NT2/D1 (cell line): ENCODE results near the gene B3GALT5.

Experiments used
- SUZ12 ChIP-seq: IDR thresholded peaks from 2 replicates; pipeline ENCODE4 v1.6.1; 2011; ENCODE audit not compliant: insufficient read length, insufficient read depth; ENCODE audit errors: extremely low read depth
- ZNF274 ChIP-seq: IDR thresholded peaks from 2 replicates; pipeline ENCODE4 v1.6.1; 2011; ENCODE audit warnings: mild to moderate bottlenecking, low read depth, low read length

DNA sequence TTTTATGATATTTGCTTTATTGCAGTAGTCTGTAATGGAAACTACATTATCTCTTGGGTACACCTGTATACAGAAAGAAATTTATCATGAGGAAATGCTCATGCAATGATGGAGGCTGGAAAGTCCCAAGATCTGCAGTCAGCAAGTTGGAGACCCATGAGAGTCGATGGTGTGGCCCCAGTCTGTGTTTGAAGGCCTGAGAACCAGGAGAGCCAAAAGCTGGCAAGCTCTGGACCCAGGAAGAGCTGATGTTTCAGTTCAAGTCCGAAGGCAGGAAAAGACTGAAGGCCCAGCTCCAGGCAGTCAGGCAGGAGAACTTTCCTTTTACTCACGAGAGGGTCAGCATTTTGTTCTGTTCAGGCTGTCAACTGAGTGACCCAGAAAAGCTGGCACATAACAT is 42.2 kb downstream of the B3GALT5 start:
- no peak for TF ChIP-seq SUZ12
- no peak for TF ChIP-seq ZNF274
